ENCODE results near the gene BRAF.

DNA sequence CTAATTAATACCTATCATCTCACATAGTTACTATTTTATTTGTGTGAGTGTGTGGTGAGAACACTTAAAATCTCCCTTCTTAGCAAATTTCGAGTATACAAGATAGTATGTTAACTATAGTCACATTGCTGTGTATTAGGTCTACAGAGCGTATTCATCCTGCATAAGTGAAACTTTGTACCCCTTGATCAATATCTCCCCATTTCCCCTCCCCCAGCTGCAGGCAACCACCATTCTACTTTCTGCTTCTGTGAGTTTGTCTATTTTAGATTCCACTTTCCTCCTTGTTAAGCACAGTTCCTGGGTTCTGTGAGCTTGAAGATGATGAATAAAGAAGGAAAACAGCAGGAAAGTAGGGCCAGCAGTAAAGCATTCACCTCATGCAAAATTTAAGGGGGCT is 47.6 kb upstream of the BRAF start:
- TF ChIP-seq, protein P1, sequence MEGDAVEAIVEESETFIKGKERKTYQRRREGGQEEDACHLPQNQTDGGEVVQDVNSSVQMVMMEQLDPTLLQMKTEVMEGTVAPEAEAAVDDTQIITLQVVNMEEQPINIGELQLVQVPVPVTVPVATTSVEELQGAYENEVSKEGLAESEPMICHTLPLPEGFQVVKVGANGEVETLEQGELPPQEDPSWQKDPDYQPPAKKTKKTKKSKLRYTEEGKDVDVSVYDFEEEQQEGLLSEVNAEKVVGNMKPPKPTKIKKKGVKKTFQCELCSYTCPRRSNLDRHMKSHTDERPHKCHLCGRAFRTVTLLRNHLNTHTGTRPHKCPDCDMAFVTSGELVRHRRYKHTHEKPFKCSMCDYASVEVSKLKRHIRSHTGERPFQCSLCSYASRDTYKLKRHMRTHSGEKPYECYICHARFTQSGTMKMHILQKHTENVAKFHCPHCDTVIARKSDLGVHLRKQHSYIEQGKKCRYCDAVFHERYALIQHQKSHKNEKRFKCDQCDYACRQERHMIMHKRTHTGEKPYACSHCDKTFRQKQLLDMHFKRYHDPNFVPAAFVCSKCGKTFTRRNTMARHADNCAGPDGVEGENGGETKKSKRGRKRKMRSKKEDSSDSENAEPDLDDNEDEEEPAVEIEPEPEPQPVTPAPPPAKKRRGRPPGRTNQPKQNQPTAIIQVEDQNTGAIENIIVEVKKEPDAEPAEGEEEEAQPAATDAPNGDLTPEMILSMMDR (IDR thresholded peaks at IDR 0.05): no peak
- TF ChIP-seq EP300 (IDR thresholded peaks at IDR 0.05) (no peak), POLR2A (IDR thresholded peaks at IDR 0.05) (no peak)
